K562 (cell line): Measurements from ENCODE around the gene IFT25. TPM values are rescaled to one million over a fixed set of nuclear protein-coding genes. Genes with fewer than 3 reads are reported as not detected.
A peak's percentile ranks its signal among the peaks of the same experiment; 100 is the strongest.

ENCODE experiments used
- ARID1B ChIP-seq: fragments of 450-650 bp; IDR thresholded peaks from 2 replicates; pipeline ENCODE4 v1.6.1; 2016; ENCODE audit warnings: antibody characterized with exemption, mild to moderate bottlenecking, inconsistent platforms
- CBX5 ChIP-seq: IDR thresholded peaks from 2 replicates; pipeline ENCODE4 v1.6.1; 2014; ENCODE audit warnings: low read depth, borderline replicate concordance
- CXXC5 ChIP-seq: fragments of 250-450 bp; sonication (Bioruptor Pico); IDR thresholded peaks from 2 replicates; pipeline ENCODE4 v1.8.0; 2022; ENCODE audit warnings: inconsistent platforms, mild to moderate bottlenecking, moderate library complexity
- EP300 ChIP-seq: IDR thresholded peaks from 2 replicates; pipeline ENCODE4 v1.6.1; 2012; ENCODE audit warnings: low read length, improper control_type of control experiment
- FOXJ2 ChIP-seq: fragments of 200-800 bp; sonication (Bioruptor generic); IDR thresholded peaks from 2 replicates; pipeline ENCODE4 v1.6.1; 2016; ENCODE audit warnings: missing genetic modification characterization, missing compliant biosample characterization
- HLTF ChIP-seq: fragments of 450-650 bp; IDR thresholded peaks from 2 replicates; pipeline ENCODE4 v1.6.1; 2016
- HMGN3 ChIP-seq: IDR thresholded peaks from 2 replicates; pipeline ENCODE4 v1.6.1; 2011; ENCODE audit warnings: borderline replicate concordance, low read depth, mild to moderate bottlenecking, mixed read lengths, low read length; ENCODE audit not compliant: insufficient read length; ENCODE audit errors: extremely low read depth
- ILK ChIP-seq: fragments of 450-650 bp; IDR thresholded peaks from 2 replicates; pipeline ENCODE4 v1.6.1; 2016; ENCODE audit warnings: missing genetic modification characterization, low read depth, mild to moderate bottlenecking, missing compliant biosample characterization, moderate library complexity, borderline replicate concordance
- L3MBTL2 ChIP-seq: fragments of 450-650 bp; IDR thresholded peaks from 2 replicates; pipeline ENCODE4 v1.6.1; 2016; ENCODE audit warnings: mild to moderate bottlenecking, moderate library complexity
- PRPF4 ChIP-seq: fragments of 200-400 bp; formaldehyde crosslinking; IDR thresholded peaks from one replicate; pipeline ENCODE4 v1.6.1; 2017; ENCODE audit warnings: low read length, low read depth, mild to moderate bottlenecking; ENCODE audit not compliant: insufficient read depth, poor library complexity, severe bottlenecking
- RBFOX2 ChIP-seq: fragments of 200-400 bp; formaldehyde crosslinking; IDR thresholded peaks from 2 replicates; pipeline ENCODE4 v1.6.1; 2017; ENCODE audit warnings: low read depth, mild to moderate bottlenecking, low read length, moderate library complexity
- SAFB2 ChIP-seq: fragments of 200-400 bp; formaldehyde crosslinking; IDR thresholded peaks from 2 replicates; pipeline ENCODE4 v1.6.1; 2018; ENCODE audit warnings: borderline replicate concordance, low read length, low read depth, moderate library complexity; ENCODE audit not compliant: severe bottlenecking
- SMARCA4 ChIP-seq: fragments of 450-650 bp; IDR thresholded peaks from 2 replicates; pipeline ENCODE4 v1.6.1; 2016
- SNRNP70 ChIP-seq: fragments of 200-400 bp; formaldehyde crosslinking; optimal IDR thresholded peaks from 2 replicates; pipeline ENCODE3; 2017; ENCODE audit warnings: low read depth, low read length
- STAG1 ChIP-seq: sonication (generic); formaldehyde crosslinking; IDR thresholded peaks from 2 replicates; pipeline ENCODE4 v1.5.0; 2020; ENCODE audit warnings: missing genetic modification reagents, borderline replicate concordance
- TAF15 ChIP-seq: fragments of 200-400 bp; formaldehyde crosslinking; IDR thresholded peaks from 2 replicates; pipeline ENCODE4 v1.6.1; 2017; ENCODE audit warnings: mild to moderate bottlenecking, low read depth, low read length, moderate library complexity
- ZEB2 ChIP-seq: fragments of 450-650 bp; IDR thresholded peaks from 2 replicates; pipeline ENCODE4 v1.6.1; 2016
- ZNF263 ChIP-seq: sonication (generic); formaldehyde crosslinking; IDR thresholded peaks from 2 replicates; pipeline ENCODE4 v1.8.0; 2022; ENCODE audit warnings: mild to moderate bottlenecking, missing genetic modification reagents, borderline replicate concordance
- ZNF436 ChIP-seq: fragments of 250-450, 450-650 bp; sonication (Bioruptor Pico); formaldehyde crosslinking; IDR thresholded peaks from 2 replicates; pipeline ENCODE4 v1.7.0; 2020; ENCODE audit warnings: mild to moderate bottlenecking
- polyA plus RNA-seq, 8 experiments: library from polyadenylated mRNA; depleted of rRNA in 4 of 8; stranded (reverse) in 5 of 8; unstranded in 3 of 8; fragments of >200 nt; fragmentation: Nextera tagmentation in 2 of 8; fragmentation: Illumina TruSeq in 1 of 8; extraction: Ambion mirVana in 2 of 8; extraction: Trizol in 1 of 8; gene quantifications; 2 replicates each; pipeline versions ENCODE4 v1.2.1 to v1.2.3, GENCODE V29; 2011 to 2014; ENCODE audit warnings: inconsistent platforms in 1 of 8, missing spikeins in 1 of 8
- total RNA-seq, 7 experiments: library from RNA; depleted of rRNA in 6 of 7; stranded (reverse); fragments of >200 nt in 6 of 7; fragmentation: Illumina TruSeq in 2 of 7; extraction: Trizol in 2 of 7; gene quantifications; 2 replicates each; pipeline versions ENCODE4 v1.2.1 to v1.2.3, GENCODE V29; 2011 to 2021; ENCODE audit warnings: low replicate concordance in 1 of 7
- TF ChIP-seq, protein P1 (sequence below): fragments of 250-450 bp; sonication (Bioruptor Pico); IDR thresholded peaks from 2 replicates; pipeline ENCODE4 v1.5.0; 2021
- TF ChIP-seq, protein P2 (sequence below), 3 experiments: fragments of 200-800 bp in 1 of 3; fragments of 250-450 bp in 1 of 3; fragments of 450-650 bp in 1 of 3; sonication (Bioruptor Pico) in 1 of 3; sonication (Bioruptor generic) in 1 of 3; formaldehyde crosslinking in 1 of 3; IDR thresholded peaks; 2 replicates each; pipeline versions ENCODE4 v1.6.1 to v1.8.0; 2016 to 2022; ENCODE audit warnings: mild to moderate bottlenecking in 2 of 3, missing genetic modification characterization in 2 of 3, missing compliant biosample characterization in 1 of 3, moderate library complexity in 1 of 3
- TF ChIP-seq, protein P3 (sequence below): fragments of 450-650 bp; IDR thresholded peaks from 2 replicates; pipeline ENCODE4 v1.6.1; 2016; ENCODE audit warnings: missing biosample characterization, missing genetic modification characterization

IFT25 gene
- total and polyA plus RNA-seq, 9 of the 15 experiments (the other 6 are each of a cell fraction or from before 2014, with no cell fraction given), result 93.6 to 209 (median 167) TPM

GRCh38 chr1:53943490-53944043 is 1.9 kb downstream of the IFT25 start (continued):
- TF ChIP-seq, protein P1, sequence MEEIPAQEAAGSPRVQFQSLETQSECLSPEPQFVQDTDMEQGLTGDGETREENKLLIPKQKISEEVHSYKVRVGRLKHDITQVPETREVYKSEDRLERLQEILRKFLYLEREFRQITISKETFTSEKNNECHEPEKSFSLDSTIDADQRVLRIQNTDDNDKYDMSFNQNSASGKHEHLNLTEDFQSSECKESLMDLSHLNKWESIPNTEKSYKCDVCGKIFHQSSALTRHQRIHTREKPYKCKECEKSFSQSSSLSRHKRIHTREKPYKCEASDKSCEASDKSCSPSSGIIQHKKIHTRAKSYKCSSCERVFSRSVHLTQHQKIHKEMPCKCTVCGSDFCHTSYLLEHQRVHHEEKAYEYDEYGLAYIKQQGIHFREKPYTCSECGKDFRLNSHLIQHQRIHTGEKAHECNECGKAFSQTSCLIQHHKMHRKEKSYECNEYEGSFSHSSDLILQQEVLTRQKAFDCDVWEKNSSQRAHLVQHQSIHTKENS (CRISPR knock-in tag), result no peak
- no peak for TF ChIP-seq HMGN3
- TF ChIP-seq ZEB2, result peak; percentile 9; the same call in 1 of the 2 replicates
- no peak for TF ChIP-seq TAF15
- TF ChIP-seq HLTF, result peak; percentile 61; the same call in 1 of the 2 replicates
- peak; percentile 28; the same call in 1 of the 2 replicates for TF ChIP-seq CXXC5 (CRISPR knock-in tag)
- TF ChIP-seq RBFOX2, result 0 out of 2 replicates have a peak, but pooled peaks have one; percentile 14
- no peak for TF ChIP-seq SMARCA4
- TF ChIP-seq ZNF436 (CRISPR knock-in tag), result no peak
- no peak for TF ChIP-seq SNRNP70
- TF ChIP-seq ZNF263 (CRISPR knock-in tag), result peak; percentile 51; the same call in 1 of the 2 replicates
- TF ChIP-seq, protein P2, sequence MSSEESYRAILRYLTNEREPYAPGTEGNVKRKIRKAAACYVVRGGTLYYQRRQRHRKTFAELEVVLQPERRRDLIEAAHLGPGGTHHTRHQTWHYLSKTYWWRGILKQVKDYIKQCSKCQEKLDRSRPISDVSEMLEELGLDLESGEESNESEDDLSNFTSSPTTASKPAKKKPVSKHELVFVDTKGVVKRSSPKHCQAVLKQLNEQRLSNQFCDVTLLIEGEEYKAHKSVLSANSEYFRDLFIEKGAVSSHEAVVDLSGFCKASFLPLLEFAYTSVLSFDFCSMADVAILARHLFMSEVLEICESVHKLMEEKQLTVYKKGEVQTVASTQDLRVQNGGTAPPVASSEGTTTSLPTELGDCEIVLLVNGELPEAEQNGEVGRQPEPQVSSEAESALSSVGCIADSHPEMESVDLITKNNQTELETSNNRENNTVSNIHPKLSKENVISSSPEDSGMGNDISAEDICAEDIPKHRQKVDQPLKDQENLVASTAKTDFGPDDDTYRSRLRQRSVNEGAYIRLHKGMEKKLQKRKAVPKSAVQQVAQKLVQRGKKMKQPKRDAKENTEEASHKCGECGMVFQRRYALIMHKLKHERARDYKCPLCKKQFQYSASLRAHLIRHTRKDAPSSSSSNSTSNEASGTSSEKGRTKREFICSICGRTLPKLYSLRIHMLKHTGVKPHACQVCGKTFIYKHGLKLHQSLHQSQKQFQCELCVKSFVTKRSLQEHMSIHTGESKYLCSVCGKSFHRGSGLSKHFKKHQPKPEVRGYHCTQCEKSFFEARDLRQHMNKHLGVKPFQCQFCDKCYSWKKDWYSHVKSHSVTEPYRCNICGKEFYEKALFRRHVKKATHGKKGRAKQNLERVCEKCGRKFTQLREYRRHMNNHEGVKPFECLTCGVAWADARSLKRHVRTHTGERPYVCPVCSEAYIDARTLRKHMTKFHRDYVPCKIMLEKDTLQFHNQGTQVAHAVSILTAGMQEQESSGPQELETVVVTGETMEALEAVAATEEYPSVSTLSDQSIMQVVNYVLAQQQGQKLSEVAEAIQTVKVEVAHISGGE (CRISPR knock-in tag; IDR thresholded peaks at IDR 0.05), result 0 out of 6 replicates have a peak, but pooled peaks of 1 of the 3 experiments have one; percentile 33
- peak; percentile 16; the same call in 1 of the 2 replicates for TF ChIP-seq L3MBTL2
- TF ChIP-seq SAFB2, result no peak
- no peak for TF ChIP-seq EP300
- TF ChIP-seq STAG1, result no peak
- no peak for TF ChIP-seq ILK (tag)
- TF ChIP-seq ARID1B, result 0 out of 2 replicates have a peak, but pooled peaks have one; percentile 10
- TF ChIP-seq PRPF4, result no peak
- no peak for TF ChIP-seq CBX5
- TF ChIP-seq, protein P3, sequence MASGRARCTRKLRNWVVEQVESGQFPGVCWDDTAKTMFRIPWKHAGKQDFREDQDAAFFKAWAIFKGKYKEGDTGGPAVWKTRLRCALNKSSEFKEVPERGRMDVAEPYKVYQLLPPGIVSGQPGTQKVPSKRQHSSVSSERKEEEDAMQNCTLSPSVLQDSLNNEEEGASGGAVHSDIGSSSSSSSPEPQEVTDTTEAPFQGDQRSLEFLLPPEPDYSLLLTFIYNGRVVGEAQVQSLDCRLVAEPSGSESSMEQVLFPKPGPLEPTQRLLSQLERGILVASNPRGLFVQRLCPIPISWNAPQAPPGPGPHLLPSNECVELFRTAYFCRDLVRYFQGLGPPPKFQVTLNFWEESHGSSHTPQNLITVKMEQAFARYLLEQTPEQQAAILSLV (tag), result no peak
- TF ChIP-seq FOXJ2 (tag), result no peak
